Fibroblast of lung (primary cell): ENCODE measurements around the gene TAB2. TPM values are rescaled to one million over a fixed set of nuclear protein-coding genes. Genes with fewer than 3 reads are reported as not detected.

ENCODE experiments used
- DNase-seq, 2 donors: peaks; one replicate each; pipeline versions ENCODE4 v3.0.0 to v3.0.0-alpha.2; 2010; ENCODE audit warnings: low read depth in 2 of 2
- H2AFZ ChIP-seq: 2 replicates; pipeline ENCODE4 v1.5.1; 2012; ENCODE audit warnings: low read length, control low read depth, inconsistent platforms
- H3K27ac ChIP-seq: 2 replicates; pipeline ENCODE4 v1.5.1; 2011; ENCODE audit warnings: low read length, control low read depth; ENCODE audit not compliant: insufficient read depth
- H3K27me3 ChIP-seq: 2 replicates; pipeline ENCODE4 v1.5.1; 2011; ENCODE audit warnings: mild to moderate bottlenecking, low read length; ENCODE audit not compliant: control insufficient read depth, insufficient read depth
- H3K36me3 ChIP-seq: 2 replicates; pipeline ENCODE4 v1.5.1; 2011; ENCODE audit warnings: low read length; ENCODE audit not compliant: control insufficient read depth, insufficient read depth
- H3K4me1 ChIP-seq: 2 replicates; pipeline ENCODE4 v1.5.1; 2011; ENCODE audit warnings: low read length; ENCODE audit not compliant: control insufficient read depth, insufficient read depth; ENCODE audit errors: extremely low read depth
- H3K4me2 ChIP-seq: 2 replicates; pipeline ENCODE4 v1.5.1; 2011; ENCODE audit warnings: low read length, control low read depth; ENCODE audit not compliant: insufficient read depth; ENCODE audit errors: extremely low read depth
- H3K4me3 ChIP-seq, 4 experiments: fragments of 200-600 bp in 1 of 4; sonication (generic) in 1 of 4; replicated peaks in 1 of 4; 2 replicates each; pipeline ENCODE4 v1.5.1; 2011 to 2016; ENCODE audit warnings: low read length in 4 of 4, low read depth in 3 of 4, mild to moderate bottlenecking in 3 of 4, control low read depth in 2 of 4, inconsistent platforms in 1 of 4, mixed read lengths in 1 of 4; ENCODE audit not compliant: insufficient read depth in 1 of 4; ENCODE audit errors: control extremely low read depth in 1 of 4
- H3K79me2 ChIP-seq: 2 replicates; pipeline ENCODE4 v1.5.1; 2012; ENCODE audit warnings: mild to moderate bottlenecking, low read length, inconsistent platforms; ENCODE audit not compliant: control insufficient read depth, insufficient read depth
- H3K9ac ChIP-seq: 2 replicates; pipeline ENCODE4 v1.5.1; 2011; ENCODE audit warnings: mild to moderate bottlenecking, low read length, control low read depth; ENCODE audit not compliant: insufficient read depth
- H3K9me3 ChIP-seq: 2 replicates; pipeline ENCODE4 v1.5.1; 2012; ENCODE audit warnings: low read depth, low read length; ENCODE audit not compliant: control insufficient read depth, insufficient read depth
- H4K20me1 ChIP-seq: 2 replicates; pipeline ENCODE4 v1.5.1; 2011; ENCODE audit warnings: low read length; ENCODE audit not compliant: control insufficient read depth, insufficient read depth; ENCODE audit errors: extremely low read depth
- EZH2 ChIP-seq: IDR thresholded peaks from 2 replicates; pipeline ENCODE4 v1.5.1; 2012; ENCODE audit warnings: low read length, control low read depth, mild to moderate bottlenecking; ENCODE audit errors: missing control alignments
- polyA plus RNA-seq, 2 donors: library from polyadenylated mRNA; depleted of rRNA in 1 of 2; stranded (reverse) in 1 of 2; unstranded in 1 of 2; fragments of >200 nt; gene quantifications; 2 replicates each; pipeline ENCODE4 v1.2.1, GENCODE V29; 2011 to 2012; ENCODE audit warnings: missing spikeins in 1 of 2
- total RNA-seq: library from RNA; depleted of rRNA; stranded (reverse); fragments of >200 nt; gene quantifications from 2 replicates; pipeline ENCODE4 v1.2.1, GENCODE V29; 2014
- TF ChIP-seq, protein P1 (sequence below), 2 donors: IDR thresholded peaks in 1 of 2; conservative IDR thresholded peaks in 1 of 2; 1 replicate in 1 of 2; 2 replicates in 1 of 2; pipeline ENCODE4 v1.5.1; 2011 to 2012; ENCODE audit warnings: low read length in 2 of 2, control low read depth in 1 of 2, inconsistent platforms in 1 of 2, low read depth in 1 of 2, mild to moderate bottlenecking in 1 of 2

TAB2 gene
- total and polyA plus RNA-seq, 2 donors (not counting 1 experiment from before 2014, with no cell fraction given): 27.2 to 49.7 TPM

DNA sequence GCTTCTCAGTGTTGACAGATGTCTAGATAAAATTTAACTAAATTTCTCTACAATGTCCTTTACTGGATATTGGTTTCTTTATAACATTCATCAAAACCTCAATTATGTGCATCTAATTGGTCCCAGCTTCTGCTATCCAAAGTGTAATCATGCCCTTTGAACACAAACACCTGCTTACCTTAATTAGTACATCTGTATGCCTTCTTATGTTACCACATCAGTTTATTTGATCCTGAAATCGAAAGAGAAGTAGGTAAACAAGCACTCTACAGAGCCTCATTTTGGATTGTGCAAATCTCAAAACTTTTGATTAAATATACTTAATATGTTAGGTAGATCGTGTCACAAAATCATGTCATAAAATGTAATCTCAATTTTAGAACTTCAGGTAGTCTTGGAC, 36.5 kb downstream of the TAB2 start:
- no peak overlapping the region for H3K27ac ChIP-seq
- no peaks in the 10 kb centered on the region for H3K9me3 ChIP-seq
- DNase-seq: no peak
- H3K79me2 ChIP-seq: peaks cover 37% of the 10 kb centered on the region
- no peak overlapping the region for H2AFZ ChIP-seq
- no peak overlapping the region for H3K4me2 ChIP-seq
- H3K27me3 ChIP-seq: no peaks in the 10 kb centered on the region
- H4K20me1 ChIP-seq: peaks cover 2% of the 10 kb centered on the region
- no peaks in the 10 kb centered on the region for H3K36me3 ChIP-seq
- H3K4me1 ChIP-seq: no peaks in the 10 kb centered on the region
- H3K9ac ChIP-seq: no peak overlapping the region
- TF ChIP-seq, protein P1, sequence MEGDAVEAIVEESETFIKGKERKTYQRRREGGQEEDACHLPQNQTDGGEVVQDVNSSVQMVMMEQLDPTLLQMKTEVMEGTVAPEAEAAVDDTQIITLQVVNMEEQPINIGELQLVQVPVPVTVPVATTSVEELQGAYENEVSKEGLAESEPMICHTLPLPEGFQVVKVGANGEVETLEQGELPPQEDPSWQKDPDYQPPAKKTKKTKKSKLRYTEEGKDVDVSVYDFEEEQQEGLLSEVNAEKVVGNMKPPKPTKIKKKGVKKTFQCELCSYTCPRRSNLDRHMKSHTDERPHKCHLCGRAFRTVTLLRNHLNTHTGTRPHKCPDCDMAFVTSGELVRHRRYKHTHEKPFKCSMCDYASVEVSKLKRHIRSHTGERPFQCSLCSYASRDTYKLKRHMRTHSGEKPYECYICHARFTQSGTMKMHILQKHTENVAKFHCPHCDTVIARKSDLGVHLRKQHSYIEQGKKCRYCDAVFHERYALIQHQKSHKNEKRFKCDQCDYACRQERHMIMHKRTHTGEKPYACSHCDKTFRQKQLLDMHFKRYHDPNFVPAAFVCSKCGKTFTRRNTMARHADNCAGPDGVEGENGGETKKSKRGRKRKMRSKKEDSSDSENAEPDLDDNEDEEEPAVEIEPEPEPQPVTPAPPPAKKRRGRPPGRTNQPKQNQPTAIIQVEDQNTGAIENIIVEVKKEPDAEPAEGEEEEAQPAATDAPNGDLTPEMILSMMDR (conservative IDR thresholded peaks at IDR 0.05 in 1 of 2, IDR thresholded peaks at IDR 0.05 in 1 of 2; ENCODE audit: low read depth in 1 of 2, low read length in 2 of 2): no peak
- no peak for TF ChIP-seq EZH2
- no peak overlapping the region for H3K4me3 ChIP-seq

DNA sequence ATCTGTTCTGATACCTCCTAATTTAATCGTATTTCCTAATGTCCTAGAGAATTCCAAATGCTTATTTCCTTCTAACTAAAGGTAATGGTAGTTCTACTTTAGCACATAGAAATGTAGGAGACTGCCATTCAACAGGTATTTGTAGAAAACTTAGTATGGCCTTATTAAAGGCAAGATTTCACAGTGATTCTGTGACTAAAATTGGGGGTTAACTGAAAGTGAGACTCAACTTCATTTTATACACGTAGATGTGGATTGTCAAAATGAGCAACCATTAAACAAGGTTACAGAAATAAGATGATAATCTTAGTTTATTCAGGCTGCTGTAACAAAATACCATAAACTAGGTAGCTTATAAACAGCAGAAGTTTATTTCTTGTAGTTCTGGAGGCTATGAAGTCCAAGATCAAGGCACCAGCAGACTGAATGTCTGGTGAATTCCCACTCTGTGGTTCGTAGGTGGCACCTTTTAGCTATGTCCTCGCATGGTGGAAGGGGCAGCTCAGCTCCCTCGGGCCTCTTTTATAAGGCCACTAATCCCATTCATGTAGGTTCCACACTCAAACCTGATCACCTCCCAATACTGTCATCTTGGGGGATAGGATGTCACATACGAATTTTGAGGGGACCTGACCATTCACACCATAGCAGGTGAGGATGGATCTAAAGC, 38.7 kb downstream of the TAB2 start:
- H3K9me3 ChIP-seq: no peaks in the 10 kb centered on the region
- no peak overlapping the region for H2AFZ ChIP-seq
- H3K27ac ChIP-seq: no peak overlapping the region
- H3K27me3 ChIP-seq: no peaks in the 10 kb centered on the region
- peaks cover 2% of the 10 kb centered on the region for H4K20me1 ChIP-seq
- TF ChIP-seq, protein P1 (conservative IDR thresholded peaks at IDR 0.05 in 1 of 2, IDR thresholded peaks at IDR 0.05 in 1 of 2; ENCODE audit: low read depth in 1 of 2, low read length in 2 of 2): no peak
- no peak for TF ChIP-seq EZH2
- no peaks in the 10 kb centered on the region for H3K36me3 ChIP-seq
- H3K4me2 ChIP-seq: no peak overlapping the region
- no peak overlapping the region for H3K4me3 ChIP-seq
- H3K79me2 ChIP-seq: peaks cover 40% of the 10 kb centered on the region
- DNase-seq: no peak
- H3K9ac ChIP-seq: no peak overlapping the region
- H3K4me1 ChIP-seq: no peaks in the 10 kb centered on the region

- H3K4me2 ChIP-seq: no peak overlapping the region
- DNase-seq: peak in 1 of 2 donors; percentile 18
- H3K27me3 ChIP-seq: no peaks in the 10 kb centered on the region
These were observed 40.4 kb downstream of the TAB2 start for GRCh38 chr6:149357726-149358538.

More at GRCh38 chr6:149357726-149358538, 40.4 kb downstream of the TAB2 start:
- H3K4me3 ChIP-seq: no peak overlapping the region
- no peak overlapping the region for H3K9ac ChIP-seq
- H3K9me3 ChIP-seq: no peaks in the 10 kb centered on the region
- H2AFZ ChIP-seq: no peak overlapping the region
- H3K4me1 ChIP-seq: no peaks in the 10 kb centered on the region
- peaks cover 41% of the 10 kb centered on the region for H3K79me2 ChIP-seq
- TF ChIP-seq, protein P1 (conservative IDR thresholded peaks at IDR 0.05 in 1 of 2, IDR thresholded peaks at IDR 0.05 in 1 of 2; ENCODE audit: low read depth in 1 of 2, low read length in 2 of 2): no peak
- no peak for TF ChIP-seq EZH2
- H3K27ac ChIP-seq: no peak overlapping the region
- H4K20me1 ChIP-seq: peaks cover 2% of the 10 kb centered on the region
- H3K36me3 ChIP-seq: no peaks in the 10 kb centered on the region
